ENCODE data around the gene CBLL1. TPM values are rescaled to one million over a fixed set of nuclear protein-coding genes. Genes with fewer than 3 reads are reported as not detected.

CBLL1 gene
- total and polyA plus RNA-seq, 2 of the 13 experiments (the other 11 are each of a cell fraction or from before 2014, with no cell fraction given), result 8.8 to 10.5 TPM

DNA sequence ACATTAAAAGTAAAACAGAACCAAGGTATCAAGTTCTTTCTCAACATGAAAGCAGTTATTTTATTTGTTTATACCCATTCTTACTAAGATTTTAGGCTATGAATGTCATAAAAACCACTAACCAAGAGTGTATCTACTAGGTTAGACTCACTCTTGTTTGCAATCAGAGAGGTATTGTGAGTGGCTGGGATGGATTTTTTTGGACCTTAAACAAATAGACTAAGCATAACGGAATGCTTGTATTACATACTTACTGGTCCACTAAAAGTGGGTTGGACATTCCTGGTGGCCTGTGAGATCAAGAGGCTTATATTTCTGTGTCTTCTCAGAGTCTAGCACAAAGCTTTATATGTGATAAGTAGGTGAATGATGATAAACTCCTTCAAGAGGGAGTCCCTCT lies 32.6 kb upstream of the CBLL1 start:
- DNase-seq (ENCODE audit: low spot score) (no peak), ATAC-seq (no peak), FAIRE-seq (no peak)
- Histone ChIP-seq H3K9me3 (ENCODE audit: low read length) (no peaks in the 10 kb centered on the region), H3K79me2 (ENCODE audit: insufficient read depth, low read length) (no peaks in the 10 kb centered on the region), H2AFZ (ENCODE audit: low read length) (no peak overlapping the region), H3K36me3 (replicated peaks in 1 of 2; ENCODE audit: control insufficient read depth in 1 of 2, insufficient read depth in 2 of 2, low read length in 2 of 2) (no peaks in the 10 kb centered on the region), H3K27ac (ENCODE audit: extremely low read length, insufficient read depth, low read length) (no peak overlapping the region), H3K27me3 (ENCODE audit: control insufficient read depth in 1 of 2, insufficient read depth in 2 of 2, low read length in 2 of 2) (no peaks in the 10 kb centered on the region; a peak in 2 of 5 replicates), H3K4me3 (replicated peaks in 1 of 3; ENCODE audit: insufficient read depth in 1 of 3, low read depth in 2 of 3, low read length in 3 of 3) (no peak overlapping the region), H4K20me1 (ENCODE audit: insufficient read depth, low read length) (no peaks in the 10 kb centered on the region), H3K9ac (ENCODE audit: insufficient read depth, low read depth, low read length) (no peak overlapping the region), H3K4me1 (ENCODE audit: insufficient read depth, low read length) (no peaks in the 10 kb centered on the region), H3K4me2 (ENCODE audit: low read depth, low read length) (no peak overlapping the region)
- BruUV-seq (replicated peaks), result no TSS peak
- in situ Hi-C loops (cut with HindIII; ENCODE audit: extremely low pct_ligation_motif_present, low pct_unique_long_range_greater_than_20kb) (loop anchor here (25.0 kb wide), 1 partner anchor 499 kb away; no protein-coding TSS in a partner anchor), intact Hi-C loops (cut with micrococcal nuclease; ENCODE audit: unreplicated experiment) (no loop called here)
- POLR2A ChIA-PET, result no interaction called here
- no peak for TF ChIP-seq ZNF713 (CRISPR knock-in tag; IDR thresholded peaks at IDR 0.05)
- TF ChIP-seq ZNF598 (CRISPR knock-in tag; IDR thresholded peaks at IDR 0.05; ENCODE audit: borderline replicate concordance), result no peak
- TF ChIP-seq, protein P1, sequence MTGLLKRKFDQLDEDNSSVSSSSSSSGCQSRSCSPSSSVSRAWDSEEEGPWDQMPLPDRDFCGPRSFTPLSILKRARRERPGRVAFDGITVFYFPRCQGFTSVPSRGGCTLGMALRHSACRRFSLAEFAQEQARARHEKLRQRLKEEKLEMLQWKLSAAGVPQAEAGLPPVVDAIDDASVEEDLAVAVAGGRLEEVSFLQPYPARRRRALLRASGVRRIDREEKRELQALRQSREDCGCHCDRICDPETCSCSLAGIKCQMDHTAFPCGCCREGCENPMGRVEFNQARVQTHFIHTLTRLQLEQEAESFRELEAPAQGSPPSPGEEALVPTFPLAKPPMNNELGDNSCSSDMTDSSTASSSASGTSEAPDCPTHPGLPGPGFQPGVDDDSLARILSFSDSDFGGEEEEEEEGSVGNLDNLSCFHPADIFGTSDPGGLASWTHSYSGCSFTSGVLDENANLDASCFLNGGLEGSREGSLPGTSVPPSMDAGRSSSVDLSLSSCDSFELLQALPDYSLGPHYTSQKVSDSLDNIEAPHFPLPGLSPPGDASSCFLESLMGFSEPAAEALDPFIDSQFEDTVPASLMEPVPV (CRISPR knock-in tag; IDR thresholded peaks at IDR 0.05), result no peak
- no peak for TF ChIP-seq PITX1 (CRISPR knock-in tag; IDR thresholded peaks at IDR 0.05)
- TF ChIP-seq ZNF792 (CRISPR knock-in tag; IDR thresholded peaks at IDR 0.05), result no peak
- TF ChIP-seq, protein P2, sequence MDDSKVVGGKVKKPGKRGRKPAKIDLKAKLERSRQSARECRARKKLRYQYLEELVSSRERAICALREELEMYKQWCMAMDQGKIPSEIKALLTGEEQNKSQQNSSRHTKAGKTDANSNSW (CRISPR knock-in tag; IDR thresholded peaks at IDR 0.05; ENCODE audit: borderline replicate concordance), result no peak
- TF ChIP-seq ZNF709 (CRISPR knock-in tag; IDR thresholded peaks at IDR 0.05), result no peak
- TF ChIP-seq FOXK1 (CRISPR knock-in tag; IDR thresholded peaks at IDR 0.05; ENCODE audit: borderline replicate concordance, low read depth), result no peak
- TF ChIP-seq ZNF7 (CRISPR knock-in tag; IDR thresholded peaks at IDR 0.05), result no peak
- TF ChIP-seq NR2C2 (CRISPR knock-in tag; IDR thresholded peaks at IDR 0.05; ENCODE audit: borderline replicate concordance), result no peak
- TF ChIP-seq ZKSCAN1 (IDR thresholded peaks at IDR 0.05; ENCODE audit: low read length), result no peak
- TF ChIP-seq JUND (CRISPR knock-in tag; IDR thresholded peaks at IDR 0.05), result no peak
- TF ChIP-seq ARHGAP35 (CRISPR knock-in tag; IDR thresholded peaks at IDR 0.05; ENCODE audit: borderline replicate concordance), result no peak
- 0% methylated on average over 1 of the region's 1 CpG for WGBS (ENCODE audit: low lambda C conversion rate)
- CTCF ChIA-PET (ENCODE audit: low intra/inter-chr PET ratio, low total read pairs), result no interaction called here

All from HepG2 (cell line).